Stimulated activated CD4-positive, alpha-beta T cell treated with anti-CD3 and anti-CD28 coated beads, TNF-alpha, amount 100 ng/mL, for 48 hours (primary cell): ENCODE results near the gene TIPRL.
"Not testable (repeated sequence)": the region's sequence is repeated elsewhere in the genome, so short reads cannot be mapped to it uniquely, and the experiment has no call there.

Experiments
- DNase-seq, 3 donors: peaks; one replicate each; pipeline ENCODE4 v3.0.0-alpha.2; 2020; ENCODE audit warnings: low read depth in 3 of 3

The TIPRL gene

GRCh38 chr1:168159251-168159650 lies 19.5 kb upstream of the TIPRL start:
- no peak for DNase-seq

- no peak for DNase-seq
These were observed 18.8 kb upstream of the TIPRL start for GRCh38 chr1:168159979-168160378.

GRCh38 chr1:168161459-168161858 lies 17.3 kb upstream of the TIPRL start:
- no peak for DNase-seq

- no peak for DNase-seq
These were observed 15.1 kb upstream of the TIPRL start for GRCh38 chr1:168163670-168164069.

GRCh38 chr1:168164771-168165170 lies 14.0 kb upstream of the TIPRL start:
- no peak for DNase-seq

GRCh38 chr1:168167806-168168205 lies 11.0 kb upstream of the TIPRL start:
- DNase-seq, result no peak

GRCh38 chr1:168170564-168171508 lies 7.9 kb upstream of the TIPRL start:
- no peak for DNase-seq

- DNase-seq, result no peak
These were observed 6.4 kb upstream of the TIPRL start for GRCh38 chr1:168172250-168172915.

- DNase-seq, result no peak
These were observed 530 bp upstream of the TIPRL start for GRCh38 chr1:168178227-168178637.

GRCh38 chr1:168179438-168180147 lies 831 bp downstream of the TIPRL start:
- peak in 1 of 3 donors; percentile 4 for DNase-seq

GRCh38 chr1:168180148-168180524 lies 1.4 kb downstream of the TIPRL start:
- peak in 1 of 3 donors; percentile 10 for DNase-seq

GRCh38 chr1:168181063-168181720 lies 2.4 kb downstream of the TIPRL start:
- not testable (repeated sequence) for DNase-seq

- DNase-seq, result no peak
These were observed 8.4 kb downstream of the TIPRL start for GRCh38 chr1:168187177-168187576.

- no peak for DNase-seq
These were observed 11.6 kb downstream of the TIPRL start for GRCh38 chr1:168190403-168190802.

- no peak for DNase-seq
These were observed 16.7 kb downstream of the TIPRL start for GRCh38 chr1:168195199-168196135.

- no peak for DNase-seq
These were observed 20.3 kb downstream of the TIPRL start for GRCh38 chr1:168199056-168199455.

GRCh38 chr1:168202941-168203654 lies 24.3 kb downstream of the TIPRL start:
- DNase-seq, result no peak

- no peak for DNase-seq
These were observed 27.3 kb downstream of the TIPRL start for GRCh38 chr1:168206111-168206510.

- DNase-seq, result not testable (repeated sequence)
These were observed 28.9 kb downstream of the TIPRL start for GRCh38 chr1:168207673-168208072.

- no peak for DNase-seq
These were observed 31.6 kb downstream of the TIPRL start for GRCh38 chr1:168210312-168210711.
